Glomerular endothelial cell (primary cell): ENCODE measurements around the gene VWA5B1. TPM values are rescaled to one million over a fixed set of nuclear protein-coding genes. Genes with fewer than 3 reads are reported as not detected.

Experiments used
- DNase-seq: peaks from one replicate; pipeline ENCODE4 v3.0.0-alpha.2; 2011; ENCODE audit warnings: low read depth, low spot score; ENCODE audit errors: extremely low read depth
- total RNA-seq: library from RNA; depleted of rRNA; stranded (reverse); fragments of >200 nt; gene quantifications from 2 replicates; pipeline ENCODE4 v1.2.3, GENCODE V29; 2015

The VWA5B1 gene
- total RNA-seq, 1 donor from 2014 or later, result not detected

- DNase-seq, result no peak
Measured at GRCh38 chr1:20381961-20382360, 91.3 kb downstream of the VWA5B1 start.

- no peak for DNase-seq
Measured at GRCh38 chr1:20382711-20383110, 92.0 kb downstream of the VWA5B1 start.

- DNase-seq, result no peak
Measured at GRCh38 chr1:20383631-20384030, 93.0 kb downstream of the VWA5B1 start.

GRCh38 chr1:20385630-20386029 is 95.0 kb downstream of the VWA5B1 start:
- DNase-seq, result no peak

- DNase-seq, result no peak
Measured at GRCh38 chr1:20386323-20387081, 95.8 kb downstream of the VWA5B1 start.

- DNase-seq, result no peak
Measured at GRCh38 chr1:20389571-20389970, 98.9 kb downstream of the VWA5B1 start.

- no peak for DNase-seq
Measured at GRCh38 chr1:20390589-20391331, 100.1 kb downstream of the VWA5B1 start.

- DNase-seq, result no peak
Measured at GRCh38 chr1:20395255-20395654, 104.6 kb downstream of the VWA5B1 start.

GRCh38 chr1:20398744-20399143 is 108.1 kb downstream of the VWA5B1 start:
- DNase-seq, result no peak

GRCh38 chr1:20399196-20399595 is 108.5 kb downstream of the VWA5B1 start:
- no peak for DNase-seq

- DNase-seq, result no peak
Measured at GRCh38 chr1:20399606-20400180, 109.0 kb downstream of the VWA5B1 start.

- no peak for DNase-seq
Measured at GRCh38 chr1:20400341-20401177, 109.9 kb downstream of the VWA5B1 start.

- no peak for DNase-seq
Measured at GRCh38 chr1:20401405-20402010, 110.8 kb downstream of the VWA5B1 start.

- no peak for DNase-seq
Measured at GRCh38 chr1:20402585-20403422, 112.1 kb downstream of the VWA5B1 start.

- DNase-seq, result no peak
Measured at GRCh38 chr1:20403423-20404145, 112.9 kb downstream of the VWA5B1 start.

- DNase-seq, result no peak
Measured at GRCh38 chr1:20404466-20404865, 113.8 kb downstream of the VWA5B1 start.
